NCI-H2107 treated with DMSO at 0.1 percent for 48 hours (cell line): Measurements from ENCODE around the gene FAM114A2.
A peak's percentile ranks its signal among the peaks of the same experiment; 100 is the strongest.

ENCODE experiments used
- DNase-seq: peaks from one replicate; lab custom pipeline; 2025; ENCODE audit not compliant: unreplicated experiment; lab: John Stamatoyannopoulos, UW

The FAM114A2 gene

GRCh38 chr5:153987301-153987700 lies 51.4 kb downstream of the FAM114A2 start:
- no peak for DNase-seq

- no peak for DNase-seq
Measured at GRCh38 chr5:153985498-153985897, 53.2 kb downstream of the FAM114A2 start.

- DNase-seq: no peak
Measured at GRCh38 chr5:153983885-153984284, 54.8 kb downstream of the FAM114A2 start.

- no peak for DNase-seq
Measured at GRCh38 chr5:153981905-153982605, 56.7 kb downstream of the FAM114A2 start.

- DNase-seq: no peak
Measured at GRCh38 chr5:153979028-153979783, 59.5 kb downstream of the FAM114A2 start.

- no peak for DNase-seq
Measured at GRCh38 chr5:153974813-153975163, 63.9 kb downstream of the FAM114A2 start.

GRCh38 chr5:153974131-153974812 lies 64.4 kb downstream of the FAM114A2 start:
- DNase-seq: peak; percentile 20

- DNase-seq: no peak
Measured at GRCh38 chr5:153972240-153972639, 66.5 kb downstream of the FAM114A2 start.

- DNase-seq: no peak
Measured at GRCh38 chr5:153970496-153970895, 68.2 kb downstream of the FAM114A2 start.

- no peak for DNase-seq
Measured at GRCh38 chr5:153969563-153969895, 69.2 kb downstream of the FAM114A2 start.

- no peak for DNase-seq
Measured at GRCh38 chr5:153968761-153969562, 69.7 kb downstream of the FAM114A2 start.

GRCh38 chr5:153964880-153965645 lies 73.6 kb downstream of the FAM114A2 start:
- DNase-seq: peak; percentile 23

- DNase-seq: no peak
Measured at GRCh38 chr5:153964191-153964879, 74.4 kb downstream of the FAM114A2 start.

GRCh38 chr5:153960269-153961215 lies 78.2 kb downstream of the FAM114A2 start:
- no peak for DNase-seq

GRCh38 chr5:153959134-153959957 lies 79.4 kb downstream of the FAM114A2 start:
- DNase-seq: no peak

GRCh38 chr5:153957205-153957604 lies 81.5 kb downstream of the FAM114A2 start:
- DNase-seq: no peak

GRCh38 chr5:153953411-153953810 lies 85.3 kb downstream of the FAM114A2 start:
- DNase-seq: no peak

- DNase-seq: no peak
Measured at GRCh38 chr5:153952893-153953292, 85.8 kb downstream of the FAM114A2 start.
